GM12892 (cell line): ENCODE data around the gene TBC1D17.
A peak's percentile ranks its signal among the peaks of the same experiment; 100 is the strongest.

ENCODE experiments used
- DNase-seq: peaks from one replicate; pipeline ENCODE4 v3.0.0; 2011; ENCODE audit not compliant: insufficient read length
- FAIRE-seq: peaks from 2 replicates; lab custom pipeline; 2011; peaks lifted over from hg19 to GRCh38; lab: Jason Lieb, UNC
- POLR2A ChIP-seq: IDR thresholded peaks from 2 replicates; pipeline ENCODE4 v1.6.1; 2011; ENCODE audit warnings: low read depth, low read length, control low read depth
- POLR2AphosphoS5 ChIP-seq: IDR thresholded peaks from 2 replicates; pipeline ENCODE4 v1.6.1; 2011; ENCODE audit warnings: low read depth, low read length, control low read depth
- TAF1 ChIP-seq: IDR thresholded peaks from 2 replicates; pipeline ENCODE4 v1.6.1; 2011; ENCODE audit warnings: low read depth, mild to moderate bottlenecking, control low read depth, low read length, borderline replicate concordance

Gene TBC1D17

GRCh38 chr19:49936549-49936948 is 59.0 kb downstream of the TBC1D17 start:
- DNase-seq (no peak), FAIRE-seq (no peak)
- TF ChIP-seq POLR2A (no peak), POLR2AphosphoS5 (no peak), TAF1 (no peak)

DNA sequence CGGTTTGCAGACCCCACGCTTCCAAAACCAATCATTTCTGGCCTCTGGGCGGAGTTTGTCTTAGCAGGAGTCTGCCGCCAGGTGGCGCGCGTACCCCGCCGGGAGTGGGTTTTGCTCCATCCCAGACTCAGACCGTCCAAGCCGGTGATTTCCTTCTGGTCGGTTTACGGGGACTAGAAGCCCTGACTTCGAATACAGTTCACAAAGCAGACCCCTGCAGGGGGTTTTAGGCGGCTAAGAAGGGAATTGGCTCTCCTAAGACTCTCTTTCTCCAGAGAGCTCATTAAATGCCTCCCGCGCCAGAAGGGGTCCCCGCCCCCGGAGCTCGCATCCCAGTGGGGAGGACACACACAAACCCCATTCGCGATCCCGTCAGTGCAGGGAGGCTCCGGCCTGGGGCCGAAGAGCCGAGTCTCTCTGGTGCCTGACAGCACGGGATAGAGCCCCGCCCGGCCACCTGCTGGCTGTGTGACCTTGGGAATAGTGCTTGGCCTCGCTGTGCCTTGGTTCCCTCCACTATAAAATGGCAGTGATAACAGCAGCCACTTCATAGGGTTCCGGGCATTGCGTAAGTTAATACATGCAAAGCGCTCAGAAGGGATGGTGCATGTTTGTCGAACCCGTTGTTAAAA is 60.4 kb downstream of the TBC1D17 start:
- no peak for TF ChIP-seq POLR2AphosphoS5
- no peak for TF ChIP-seq POLR2A
- TF ChIP-seq TAF1: no peak
- peak; percentile 94 for FAIRE-seq

More for the DNA sequence above, 60.4 kb downstream of the TBC1D17 start:
- no peak for DNase-seq
